Endodermal cell (in vitro differentiated cells): ENCODE data around the gene NKD1. TPM values are rescaled to one million over a fixed set of nuclear protein-coding genes. Genes with fewer than 3 reads are reported as not detected.

ENCODE experiments used
- DNase-seq: peaks from one replicate; pipeline ENCODE4 v3.0.0-alpha.2; 2017
- H3K27ac ChIP-seq: 2 replicates; pipeline ENCODE4 v1.5.1; 2013; ENCODE audit warnings: mild to moderate bottlenecking, low read depth, low read length, moderate library complexity
- H3K27me3 ChIP-seq: 2 replicates; pipeline ENCODE4 v1.6.1; 2013; ENCODE audit warnings: mild to moderate bottlenecking, low read length, moderate library complexity; ENCODE audit not compliant: insufficient read depth, control insufficient read depth, poor library complexity, severe bottlenecking
- H3K36me3 ChIP-seq: 2 replicates; pipeline ENCODE4 v1.7.0; 2013; ENCODE audit warnings: mild to moderate bottlenecking, low read length, moderate library complexity; ENCODE audit not compliant: control insufficient read depth, insufficient read depth
- H3K4me1 ChIP-seq: one replicate; pipeline ENCODE4 v1.7.0; 2013; ENCODE audit warnings: low read length; ENCODE audit not compliant: control insufficient read depth, insufficient read depth
- H3K4me3 ChIP-seq: 2 replicates; pipeline ENCODE4 v1.5.1; 2013; ENCODE audit warnings: mild to moderate bottlenecking, low read length, moderate library complexity
- H3K9ac ChIP-seq: 2 replicates; pipeline ENCODE4 v1.6.1; 2013; ENCODE audit warnings: mild to moderate bottlenecking, low read length, moderate library complexity; ENCODE audit not compliant: poor library complexity, severe bottlenecking; ENCODE audit errors: extremely low read depth
- H3K9me3 ChIP-seq: 2 replicates; pipeline ENCODE4 v1.6.1; 2013; ENCODE audit warnings: mild to moderate bottlenecking, low read length, moderate library complexity; ENCODE audit not compliant: control insufficient read depth
- H3K27ac Mint-ChIP-seq: 2 replicates; pipeline ENCODE4 v1.8.0; 2020; ENCODE audit warnings: mixed read lengths
- H3K27me3 Mint-ChIP-seq: 2 replicates; pipeline ENCODE4 v1.8.0; 2021; ENCODE audit warnings: mild to moderate bottlenecking, mixed read lengths; ENCODE audit not compliant: insufficient read depth
- H3K36me3 Mint-ChIP-seq: 2 replicates; pipeline ENCODE4 v1.8.0; 2020; ENCODE audit warnings: low read depth, mixed read lengths
- H3K4me1 Mint-ChIP-seq: 2 replicates; pipeline ENCODE4 v1.8.0; 2020; ENCODE audit warnings: mixed read lengths
- H3K4me3 Mint-ChIP-seq: 2 replicates; pipeline ENCODE4 v1.8.0; 2020; ENCODE audit warnings: mild to moderate bottlenecking, moderate library complexity, mixed read lengths
- H3K9me3 Mint-ChIP-seq: 2 replicates; pipeline ENCODE4 v1.8.0; 2020; ENCODE audit warnings: mild to moderate bottlenecking, mixed read lengths
- WGBS, 2 experiments: methylation state at CpG; one replicate each; pipeline versions ENCODE4 v1.1.5 to v1.1.7; 2013; ENCODE audit warnings: missing lambda C conversion rate in 2 of 2, mixed read lengths in 1 of 2; ENCODE audit not compliant: insufficient coverage in 1 of 2, insufficient read length in 1 of 2; 5-methylcytosine and 5-hydroxymethylcytosine counted together
- total RNA-seq, 2 donors: library from RNA; stranded (reverse); fragmentation: NEBNext Ultra II Directional in 1 of 2; extraction: Animal tissue kit (Norgen Biotek cat#: 25700) in 1 of 2; gene quantifications; 2 replicates in 1 of 2; 3 replicates in 1 of 2; pipeline ENCODE4 v1.2.1, GENCODE V29; 2021
- TF ChIP-seq, protein P1 (sequence below): fragments of 200-600 bp; sonication (generic); conservative IDR thresholded peaks from 2 replicates; pipeline ENCODE4 v1.5.0; 2021; ENCODE audit warnings: antibody characterized with exemption, mild to moderate bottlenecking

Gene NKD1
- total RNA-seq, 2 donors from 2014 or later: 7.0 to 9.5 TPM

DNA sequence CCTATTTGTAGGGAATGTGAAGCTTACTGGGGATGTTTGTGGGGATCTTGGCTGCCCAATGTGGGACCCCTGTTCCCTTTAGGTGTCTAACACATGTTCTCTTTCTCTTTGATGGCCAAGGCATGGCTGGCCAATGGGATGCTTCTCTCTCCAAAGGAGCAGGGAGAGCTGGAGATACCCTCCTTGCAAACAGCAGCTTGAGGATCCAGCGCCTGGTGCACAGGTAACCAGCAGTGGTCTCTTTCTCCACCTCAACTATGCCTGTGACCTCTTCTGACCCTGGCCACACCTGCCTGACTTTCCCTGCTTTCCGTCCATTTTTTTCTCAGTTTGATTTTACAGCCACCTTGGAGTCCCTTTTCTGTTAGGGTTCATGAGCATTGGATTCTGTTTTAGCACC lies 16.8 kb upstream of the NKD1 start:
- Histone ChIP-seq H3K36me3 (no peaks in the 10 kb centered on the region), H3K27me3 (no peaks in the 10 kb centered on the region), H3K9ac (no peak overlapping the region), H3K9me3 (peaks cover 14% of the 10 kb centered on the region), H3K4me3 (no peak overlapping the region), H3K4me1 (no peaks in the 10 kb centered on the region), H3K27ac (no peak overlapping the region)
- Mint-ChIP-seq H3K27ac (no peak overlapping the region), H3K9me3 (peaks cover 28% of the 10 kb centered on the region), H3K36me3 (no peaks in the 10 kb centered on the region), H3K27me3 (peaks cover 14% of the 10 kb centered on the region), H3K4me3 (no peak overlapping the region), H3K4me1 (no peaks in the 10 kb centered on the region)
- peak; percentile 20 for DNase-seq
- TF ChIP-seq, protein P1, sequence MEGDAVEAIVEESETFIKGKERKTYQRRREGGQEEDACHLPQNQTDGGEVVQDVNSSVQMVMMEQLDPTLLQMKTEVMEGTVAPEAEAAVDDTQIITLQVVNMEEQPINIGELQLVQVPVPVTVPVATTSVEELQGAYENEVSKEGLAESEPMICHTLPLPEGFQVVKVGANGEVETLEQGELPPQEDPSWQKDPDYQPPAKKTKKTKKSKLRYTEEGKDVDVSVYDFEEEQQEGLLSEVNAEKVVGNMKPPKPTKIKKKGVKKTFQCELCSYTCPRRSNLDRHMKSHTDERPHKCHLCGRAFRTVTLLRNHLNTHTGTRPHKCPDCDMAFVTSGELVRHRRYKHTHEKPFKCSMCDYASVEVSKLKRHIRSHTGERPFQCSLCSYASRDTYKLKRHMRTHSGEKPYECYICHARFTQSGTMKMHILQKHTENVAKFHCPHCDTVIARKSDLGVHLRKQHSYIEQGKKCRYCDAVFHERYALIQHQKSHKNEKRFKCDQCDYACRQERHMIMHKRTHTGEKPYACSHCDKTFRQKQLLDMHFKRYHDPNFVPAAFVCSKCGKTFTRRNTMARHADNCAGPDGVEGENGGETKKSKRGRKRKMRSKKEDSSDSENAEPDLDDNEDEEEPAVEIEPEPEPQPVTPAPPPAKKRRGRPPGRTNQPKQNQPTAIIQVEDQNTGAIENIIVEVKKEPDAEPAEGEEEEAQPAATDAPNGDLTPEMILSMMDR: no peak
- 89 to 100% methylated on average over 1 to 2 of the region's 2 CpGs for WGBS, 2 experiments

DNA sequence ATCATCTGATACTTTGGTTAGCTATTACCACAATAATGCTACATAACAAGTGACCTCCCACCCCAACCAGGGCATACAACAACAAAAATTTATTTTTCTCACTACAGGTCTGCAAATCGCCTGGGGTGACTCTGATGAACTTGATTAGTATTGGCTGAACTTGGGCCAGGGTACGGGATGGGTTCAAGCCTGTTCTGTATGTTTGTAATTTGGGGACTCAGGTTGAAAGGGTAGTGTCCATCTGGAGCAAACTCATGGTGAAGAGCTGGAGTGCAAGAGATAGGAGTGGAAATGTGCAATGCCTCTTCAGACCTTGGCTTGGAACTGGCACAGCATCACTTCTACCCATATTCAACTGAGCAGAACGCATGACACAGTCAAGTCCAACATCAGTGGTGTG lies 16.3 kb upstream of the NKD1 start:
- H3K9ac ChIP-seq: no peak overlapping the region
- TF ChIP-seq, protein P1: no peak
- no peaks in the 10 kb centered on the region for H3K4me1 Mint-ChIP-seq

DNA sequence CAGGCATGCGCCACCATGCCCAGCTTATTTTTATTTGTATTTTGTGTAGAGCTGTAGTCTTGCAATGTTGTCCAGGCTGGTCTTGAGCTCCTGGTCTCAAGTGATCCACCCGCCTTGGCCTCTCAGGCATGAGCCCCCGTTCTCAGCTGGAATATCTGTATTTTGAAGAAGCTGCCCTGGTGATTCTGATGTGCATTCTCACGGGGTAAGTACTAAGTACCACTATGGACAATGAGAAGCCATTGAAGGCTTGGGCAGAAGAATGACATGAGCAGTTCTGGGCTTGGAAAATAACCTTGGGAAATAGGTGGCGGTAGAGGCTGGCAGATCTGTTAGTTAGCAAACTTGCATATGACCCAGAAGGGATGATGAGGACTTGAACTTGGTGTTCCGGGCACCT lies 15.6 kb upstream of the NKD1 start:
- H3K9me3 ChIP-seq: peaks cover 14% of the 10 kb centered on the region
- no peaks in the 10 kb centered on the region for H3K4me1 ChIP-seq
- peaks cover 12% of the 10 kb centered on the region for H3K27me3 Mint-ChIP-seq
- H3K9me3 Mint-ChIP-seq: peaks cover 28% of the 10 kb centered on the region
- no peaks in the 10 kb centered on the region for H3K4me1 Mint-ChIP-seq
- no peak overlapping the region for H3K27ac Mint-ChIP-seq
- H3K27ac ChIP-seq: no peak overlapping the region
- H3K4me3 Mint-ChIP-seq: no peak overlapping the region
- H3K27me3 ChIP-seq: no peaks in the 10 kb centered on the region
- H3K9ac ChIP-seq: no peak overlapping the region
- H3K36me3 Mint-ChIP-seq: no peaks in the 10 kb centered on the region
- H3K36me3 ChIP-seq: no peaks in the 10 kb centered on the region
- TF ChIP-seq, protein P1: no peak
- no peak overlapping the region for H3K4me3 ChIP-seq
- WGBS, 2 experiments: 86 to 88% methylated on average over 5 to 6 of the region's 6 CpGs
- peak; percentile 7 for DNase-seq

More for the DNA sequence above, 16.3 kb upstream of the NKD1 start:
- no peaks in the 10 kb centered on the region for H3K36me3 ChIP-seq
- peaks cover 28% of the 10 kb centered on the region for H3K9me3 Mint-ChIP-seq
- H3K27ac ChIP-seq: no peak overlapping the region
- H3K4me1 ChIP-seq: no peaks in the 10 kb centered on the region
- no peaks in the 10 kb centered on the region for H3K36me3 Mint-ChIP-seq
- H3K9me3 ChIP-seq: peaks cover 14% of the 10 kb centered on the region
- no peaks in the 10 kb centered on the region for H3K27me3 ChIP-seq
- peak; percentile 13 for DNase-seq
- WGBS, 2 experiments: 80 to 90% methylated on average over 1 to 2 of the region's 3 CpGs
- H3K27ac Mint-ChIP-seq: no peak overlapping the region
- H3K4me3 ChIP-seq: no peak overlapping the region
- peaks cover 12% of the 10 kb centered on the region for H3K27me3 Mint-ChIP-seq
- H3K4me3 Mint-ChIP-seq: no peak overlapping the region
